ENCODE data around the gene FANCM.
"Not testable (repeated sequence)": the region's sequence is repeated elsewhere in the genome, so short reads cannot be mapped to it uniquely, and the experiment has no call there.

The FANCM gene

DNA sequence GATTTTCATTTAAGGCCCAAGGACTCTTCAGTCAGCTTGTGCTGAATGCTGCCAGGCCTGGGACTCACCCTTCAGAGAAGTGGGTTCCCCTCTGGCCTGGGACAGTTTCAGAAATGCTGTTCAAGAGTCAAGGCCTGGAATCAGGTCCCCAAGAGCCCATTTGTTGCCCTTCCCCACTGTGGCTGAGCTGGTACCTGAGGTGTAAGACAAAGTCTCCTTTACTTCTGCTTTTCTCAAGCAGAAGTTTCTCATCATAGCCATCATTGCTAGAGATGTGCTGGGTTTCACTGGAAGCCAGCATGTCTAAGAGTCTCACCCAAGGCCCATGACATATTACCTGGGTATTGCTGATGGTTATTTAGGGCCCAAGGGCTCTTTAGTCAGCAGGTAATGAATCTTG lies 8.9 kb downstream of the FANCM start:
- DNase-seq (ENCODE audit: low spot score) = no peak

DNA sequence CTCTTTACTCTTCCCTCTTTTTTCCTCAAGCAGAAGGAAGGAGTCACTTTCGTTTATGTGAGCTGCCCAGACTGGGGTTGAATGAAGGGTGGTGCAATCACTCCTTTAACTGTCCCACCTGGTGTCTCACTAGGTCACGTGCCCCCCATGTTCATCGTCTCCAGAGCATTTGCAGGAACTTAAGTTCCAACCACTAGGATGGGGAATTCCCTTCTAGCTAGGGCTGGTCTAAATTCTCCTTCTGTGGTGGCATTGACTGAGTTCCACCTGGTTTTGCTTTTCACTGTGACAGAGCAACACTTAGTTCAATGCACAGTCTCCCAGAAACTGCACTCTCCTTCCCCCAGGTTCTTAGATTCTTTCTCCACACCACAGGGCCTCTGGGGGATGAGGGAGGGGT lies 9.5 kb downstream of the FANCM start:
- DNase-seq (ENCODE audit: low spot score) = no peak

DNA sequence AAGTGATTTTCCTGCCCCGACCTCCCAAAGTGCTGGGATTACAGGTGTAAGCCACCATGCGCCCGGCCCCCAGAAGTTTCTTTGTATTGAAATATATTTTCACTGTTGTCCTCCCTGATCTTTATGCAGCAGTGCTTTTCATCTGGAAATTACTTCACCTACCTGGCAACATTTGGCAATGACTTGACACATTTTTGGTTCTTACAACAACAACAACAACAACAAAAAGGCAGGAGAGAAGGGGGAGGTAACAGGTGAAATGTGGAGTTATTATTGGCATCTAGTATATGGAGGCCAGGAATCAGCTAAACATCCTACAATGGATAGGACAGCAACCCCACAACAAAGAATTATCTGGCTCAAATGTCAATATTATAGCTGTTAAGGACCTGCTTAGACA lies 13.9 kb downstream of the FANCM start:
- no peak for DNase-seq (ENCODE audit: low spot score)

DNA sequence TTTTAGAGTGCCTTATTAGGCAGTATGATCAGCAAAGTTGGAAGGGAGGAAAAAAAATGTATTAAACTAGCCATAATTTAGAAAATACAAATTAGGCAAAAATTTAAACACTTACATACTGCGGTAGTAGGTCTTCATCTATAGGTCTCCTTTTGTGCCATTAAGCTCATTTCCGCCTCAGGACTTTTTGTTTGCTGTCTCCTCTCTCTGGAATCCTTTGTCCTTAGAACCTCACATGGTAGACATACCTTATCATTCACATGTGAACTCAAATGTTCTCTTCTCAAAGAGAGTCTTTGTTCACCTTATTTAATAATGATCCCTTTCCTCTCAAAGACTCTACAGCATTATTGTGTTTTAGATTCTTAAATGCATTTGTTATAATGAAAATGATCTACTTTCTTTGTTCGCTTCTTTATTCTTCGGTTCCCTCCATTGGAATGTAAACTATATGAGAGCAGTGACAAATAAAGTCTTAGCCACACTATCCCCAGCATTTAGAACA lies 14.7 kb downstream of the FANCM start:
- no peak for DNase-seq (ENCODE audit: low spot score)

DNA sequence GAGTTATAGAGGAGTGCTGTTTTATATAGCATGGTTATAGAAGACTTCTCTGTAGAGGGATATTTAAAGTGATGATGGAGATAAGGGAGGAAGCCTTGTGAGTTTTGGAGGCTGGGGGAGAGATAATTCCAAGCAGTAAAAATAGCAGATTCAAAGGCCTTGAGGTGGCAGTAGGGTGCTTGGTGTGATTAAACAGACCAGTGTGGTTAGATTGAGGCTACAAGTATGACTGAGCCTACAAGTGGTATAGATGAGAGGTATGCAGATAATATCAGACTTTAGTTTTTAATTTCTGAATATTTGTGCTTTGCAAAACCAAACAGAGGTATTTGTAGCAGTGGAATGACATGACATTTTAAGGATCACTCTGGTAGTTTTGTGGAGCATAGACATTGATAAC lies 20.3 kb downstream of the FANCM start:
- no peak for DNase-seq (ENCODE audit: low spot score)

DNA sequence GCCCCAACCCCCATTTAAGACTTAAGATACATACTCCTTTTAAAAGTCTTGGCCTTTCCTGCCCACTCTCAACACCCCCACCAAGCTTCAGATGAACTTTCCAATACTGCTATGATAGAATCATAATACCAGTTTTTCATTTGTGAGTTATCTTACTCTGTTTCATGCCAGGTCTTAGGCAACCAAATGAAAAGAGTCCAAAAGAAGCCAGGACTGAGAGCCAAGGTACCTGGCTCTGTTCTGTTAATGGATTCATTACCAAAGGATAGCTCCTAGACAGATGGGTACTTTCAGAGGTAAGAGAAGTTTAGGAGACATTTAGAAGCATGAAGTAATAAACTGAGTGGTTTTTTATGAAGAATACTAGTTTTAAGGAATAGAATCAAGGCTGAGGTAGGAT lies 34.2 kb downstream of the FANCM start:
- DNase-seq (ENCODE audit: low spot score) = no peak

DNA sequence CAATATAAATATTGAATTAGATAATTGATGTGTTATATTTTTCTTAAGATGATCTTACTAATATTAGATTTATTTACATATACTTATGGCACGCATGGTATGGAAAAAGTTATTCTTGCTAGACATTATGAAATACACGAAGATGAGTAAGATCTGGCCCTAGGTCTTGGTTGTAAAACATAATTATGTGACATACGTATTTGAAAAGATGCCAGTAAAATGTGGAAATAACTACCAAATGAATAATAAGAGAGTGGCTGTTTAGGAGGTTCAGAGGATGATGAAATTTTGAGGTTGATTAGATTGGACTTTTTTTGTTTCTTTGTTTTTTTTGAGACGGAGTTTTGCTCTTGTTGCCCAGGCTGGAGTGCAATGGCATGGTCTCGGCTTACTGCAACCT lies 41.3 kb downstream of the FANCM start:
- DNase-seq (ENCODE audit: low spot score) = no peak

DNA sequence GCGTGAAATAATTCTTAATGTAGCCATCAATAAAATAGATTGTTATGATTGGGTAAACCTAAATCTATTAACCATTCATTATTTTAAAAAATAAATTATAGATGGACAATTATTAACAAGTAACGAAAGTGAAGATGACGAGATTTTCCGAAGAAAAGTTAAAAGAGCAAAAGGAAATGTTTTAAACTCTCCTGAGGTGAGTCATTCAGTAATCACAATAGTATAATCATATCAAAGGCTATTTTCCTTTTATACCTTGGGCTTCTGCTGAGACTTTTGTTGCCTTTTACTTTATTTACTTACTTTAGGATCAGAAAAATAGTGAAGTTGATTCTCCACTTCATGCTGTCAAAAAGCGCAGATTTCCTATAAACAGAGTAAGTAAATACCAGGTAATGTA lies 45.6 kb downstream of the FANCM start:
- no peak for DNase-seq (ENCODE audit: low spot score)

DNA sequence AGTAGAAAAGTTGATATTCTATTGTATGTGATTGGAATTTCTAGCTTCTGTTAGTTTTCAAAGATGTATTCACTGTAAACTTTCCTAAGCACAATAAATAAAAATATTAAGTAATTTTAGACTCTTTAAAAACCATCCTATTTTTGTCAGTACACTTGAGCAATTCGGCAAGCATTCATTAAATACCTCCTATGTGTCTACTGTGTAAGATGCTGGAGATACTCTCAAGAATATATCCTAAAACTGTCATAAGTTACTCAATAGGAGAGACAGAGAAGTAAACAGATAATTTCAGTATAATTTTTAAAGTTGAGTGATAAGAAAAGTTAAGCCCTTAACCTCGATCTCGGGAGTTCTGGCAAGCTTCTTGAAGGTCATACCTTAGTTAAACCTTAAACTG lies 46.1 kb downstream of the FANCM start:
- no peak for DNase-seq (ENCODE audit: low spot score)

DNA sequence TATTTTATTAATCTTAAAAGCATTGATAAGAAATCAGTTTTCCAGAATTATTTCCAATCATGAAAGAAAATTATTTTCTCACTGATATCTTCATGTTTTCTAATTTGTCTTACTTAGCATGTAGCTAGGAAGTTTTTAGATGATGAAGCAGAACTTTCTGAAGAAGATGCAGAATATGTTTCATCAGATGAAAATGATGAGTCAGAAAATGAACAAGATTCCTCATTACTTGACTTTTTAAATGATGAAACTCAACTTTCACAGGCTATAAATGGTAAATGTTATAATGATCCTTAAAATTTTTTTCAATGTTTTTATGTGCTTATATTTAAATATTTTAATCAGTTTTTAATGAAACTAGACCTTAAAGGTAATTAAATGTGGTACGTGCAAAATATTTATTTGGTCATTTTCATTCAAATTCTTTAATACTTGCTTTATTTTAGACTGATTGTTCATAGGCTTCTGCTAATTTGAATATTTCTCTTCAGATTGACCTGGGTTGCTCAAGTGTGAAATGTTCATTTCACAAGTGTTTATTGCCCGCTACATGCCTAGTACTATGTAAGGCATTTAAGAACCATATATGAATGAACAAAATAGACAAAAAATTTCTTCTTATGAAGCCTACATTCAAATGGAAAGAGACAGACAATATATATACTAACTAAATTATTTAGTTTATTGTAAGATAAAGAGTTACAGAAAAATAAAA lies 49.5 kb downstream of the FANCM start:
- DNase-seq (ENCODE audit: low spot score) = no peak

DNA sequence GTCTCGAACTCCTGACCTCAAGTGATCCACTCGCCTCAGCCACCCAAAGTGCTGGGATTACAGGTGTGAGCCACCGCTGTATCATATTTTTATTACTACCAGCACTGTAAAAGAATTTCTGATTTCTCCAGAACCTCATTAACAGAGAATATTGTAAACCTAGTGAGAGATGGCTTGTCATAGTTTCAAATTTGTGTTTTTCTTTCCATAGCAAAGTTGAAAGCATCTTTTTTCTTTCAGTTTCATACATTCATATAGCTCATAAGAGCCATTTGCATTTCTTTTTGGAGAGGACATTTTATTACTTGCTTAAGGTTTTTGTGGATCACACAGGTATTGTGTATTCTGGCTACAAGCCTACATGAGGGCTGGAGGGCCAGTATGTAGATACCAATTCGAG lies 59.2 kb downstream of the FANCM start:
- no peak for DNase-seq (ENCODE audit: low spot score)

DNA sequence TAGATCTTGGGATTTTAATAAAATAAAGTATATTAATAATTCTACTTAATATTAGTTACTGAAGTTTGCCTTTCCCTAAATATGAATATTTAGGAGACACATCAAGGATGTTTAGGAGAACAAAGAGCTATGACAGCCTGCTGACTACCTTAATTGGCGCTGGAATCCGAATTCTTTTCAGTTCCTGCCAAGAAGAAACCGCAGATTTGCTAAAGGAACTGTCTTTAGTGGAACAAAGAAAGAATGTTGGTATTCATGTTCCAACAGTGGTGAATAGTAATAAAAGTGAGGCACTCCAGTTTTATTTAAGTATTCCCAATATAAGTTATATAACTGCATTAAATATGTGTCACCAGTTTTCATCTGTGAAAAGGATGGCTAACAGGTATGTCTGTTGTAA lies 62.8 kb downstream of the FANCM start:
- DNase-seq (ENCODE audit: low spot score) = no peak

DNA sequence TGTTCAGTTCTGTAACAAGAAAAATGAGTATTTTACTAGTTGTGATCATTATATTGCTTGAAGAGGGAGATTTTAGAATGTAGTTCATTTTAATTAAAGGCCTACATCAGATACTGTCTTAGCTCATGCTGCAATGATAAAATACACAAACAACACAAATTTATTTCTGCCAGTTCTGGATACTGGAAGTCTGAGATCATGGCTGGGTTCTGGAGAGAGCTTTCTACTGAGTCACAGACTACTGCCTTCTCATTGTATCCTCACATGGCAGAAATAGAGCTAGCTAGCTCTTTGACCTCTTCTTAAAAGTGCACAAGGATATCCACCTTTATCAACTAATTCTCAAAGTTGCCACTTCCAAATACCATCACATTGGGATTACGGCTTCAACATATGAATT lies 63.5 kb downstream of the FANCM start:
- DNase-seq (ENCODE audit: low spot score) = no peak

DNA sequence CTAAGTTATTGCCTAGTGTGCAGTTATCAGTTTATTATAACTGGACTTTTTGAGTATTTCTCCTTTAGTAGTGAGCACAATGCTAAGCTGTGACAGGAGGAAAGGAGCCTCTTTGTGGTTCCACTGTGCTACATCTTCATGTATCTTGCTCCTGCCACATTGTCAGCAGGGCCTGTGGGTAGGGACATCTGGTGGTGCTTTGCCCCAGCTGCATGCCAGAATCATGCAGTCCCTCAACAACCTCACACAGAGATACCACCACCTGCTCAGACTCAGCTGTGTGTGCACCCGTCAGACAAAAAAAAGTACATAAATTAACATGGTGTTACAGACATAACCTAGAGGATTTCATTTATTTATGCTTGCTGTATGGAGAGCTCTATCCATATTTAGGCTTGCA lies 66.2 kb downstream of the FANCM start:
- no peak for DNase-seq (ENCODE audit: low spot score)

DNA sequence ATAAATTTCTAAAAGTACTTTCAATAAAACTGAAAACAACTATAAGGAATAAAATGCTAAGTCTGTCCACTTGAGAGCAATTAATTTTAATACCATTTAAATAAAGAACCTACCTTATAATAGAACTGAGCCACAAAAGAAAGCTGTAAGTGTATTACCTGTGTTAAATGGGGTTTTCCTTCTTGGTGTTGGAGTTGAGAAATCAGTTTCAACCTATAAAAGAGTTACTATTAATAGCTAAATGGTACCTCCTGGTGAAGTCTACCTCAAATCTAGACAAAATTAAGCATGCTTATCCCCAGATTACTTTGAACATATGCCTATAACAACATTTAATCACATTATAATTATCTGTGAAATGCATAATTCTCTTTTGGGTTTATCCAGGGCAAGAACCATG lies 68.5 kb downstream of the FANCM start:
- no peak for DNase-seq (ENCODE audit: low spot score)

DNA sequence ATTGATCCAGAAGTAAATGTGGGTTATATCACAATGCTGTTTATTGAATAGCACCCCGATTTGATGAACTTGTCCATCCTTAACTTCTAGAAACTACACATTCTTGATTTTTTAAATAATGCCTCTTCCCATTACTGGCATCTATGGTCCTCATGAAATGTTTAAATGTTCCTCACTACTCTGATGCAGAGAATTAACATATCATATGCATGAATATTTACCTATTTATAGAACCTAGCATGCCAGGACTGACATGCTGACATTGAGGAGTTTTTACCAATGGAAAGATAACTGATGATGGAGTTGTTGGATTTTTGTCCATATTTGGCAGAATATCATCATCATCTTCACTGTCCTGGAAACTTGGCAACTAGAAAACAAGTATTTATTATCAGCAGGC lies 74.4 kb downstream of the FANCM start:
- DNase-seq (ENCODE audit: low spot score) = no peak

DNA sequence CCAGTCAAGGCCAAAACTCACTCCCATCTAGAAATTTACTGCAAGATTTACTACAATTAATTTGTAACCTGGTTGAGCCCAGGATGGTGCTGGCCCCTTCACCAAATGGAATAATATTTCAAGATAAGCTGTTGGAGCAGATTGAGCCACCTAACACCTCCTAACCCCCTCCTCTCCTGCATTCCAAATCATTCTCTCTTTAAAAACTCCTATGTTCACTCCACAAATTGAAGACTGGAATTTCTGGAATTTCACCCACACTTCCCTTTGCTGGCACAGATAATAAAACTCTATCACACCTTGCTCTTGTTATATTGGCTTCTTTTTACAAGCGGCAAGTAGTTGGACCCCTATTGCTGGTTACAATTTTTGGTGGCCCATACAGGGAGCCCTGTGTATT lies 75.6 kb downstream of the FANCM start:
- no peak for DNase-seq (ENCODE audit: low spot score)

DNA sequence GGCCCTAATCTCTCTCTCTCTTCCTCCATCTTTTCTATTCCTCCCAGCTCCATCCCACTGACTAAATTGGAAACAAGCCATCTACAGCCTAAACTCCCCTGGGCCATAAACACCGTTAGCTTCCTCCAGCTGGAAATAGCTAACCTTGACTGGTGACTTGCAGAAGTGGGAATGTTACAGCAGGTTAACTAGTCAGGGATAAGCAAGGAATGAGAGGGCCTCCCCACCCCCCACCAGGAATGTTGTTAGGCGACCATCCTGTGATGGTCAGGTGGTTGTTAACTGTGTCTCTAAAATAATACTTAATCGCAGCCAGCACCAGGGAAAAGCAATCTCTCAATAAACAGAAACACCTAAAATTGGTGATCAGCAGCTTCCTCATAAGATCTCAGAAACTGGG lies 76.5 kb downstream of the FANCM start:
- no peak for DNase-seq (ENCODE audit: low spot score)

DNA sequence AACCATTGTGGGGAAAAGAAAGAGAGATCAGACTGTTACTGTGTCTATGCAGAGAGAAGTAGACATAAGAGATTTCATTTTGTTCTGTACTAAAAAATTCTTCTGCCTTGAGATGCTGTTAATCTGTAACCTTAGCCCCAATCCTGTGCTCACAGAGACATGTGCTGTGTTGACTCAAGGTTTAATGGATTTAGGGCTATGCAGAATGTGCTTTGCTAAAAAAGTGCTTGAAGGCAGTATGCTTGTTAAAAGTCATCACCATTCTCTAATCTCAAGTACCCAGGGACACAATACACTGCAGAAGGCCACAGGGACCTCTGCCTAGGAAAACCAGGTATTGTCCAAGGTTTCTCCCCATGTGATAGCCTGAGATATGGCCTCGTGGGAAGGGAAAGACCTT lies 78.0 kb downstream of the FANCM start:
- not testable (repeated sequence) for DNase-seq (ENCODE audit: low spot score)

DNA sequence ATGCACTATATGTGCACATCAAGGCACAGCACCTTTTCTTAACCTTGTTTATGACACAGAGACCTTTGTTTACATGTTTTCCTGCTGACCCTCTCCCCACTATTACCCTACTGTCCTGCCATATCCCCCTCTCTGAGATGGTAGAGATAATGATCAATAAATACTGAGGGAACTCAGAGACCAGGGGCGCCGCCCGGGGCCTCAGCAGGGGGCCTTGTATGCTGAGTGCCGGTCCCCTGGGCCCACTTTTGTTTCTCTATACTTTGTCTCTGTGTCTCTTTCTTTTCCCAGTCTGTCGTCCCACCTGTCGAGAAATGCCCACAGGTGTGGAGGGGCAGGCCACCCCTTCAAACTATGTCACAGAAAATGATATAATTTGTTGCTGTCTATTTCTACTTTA lies 78.6 kb downstream of the FANCM start:
- DNase-seq (ENCODE audit: low spot score) = not testable (repeated sequence)

DNA sequence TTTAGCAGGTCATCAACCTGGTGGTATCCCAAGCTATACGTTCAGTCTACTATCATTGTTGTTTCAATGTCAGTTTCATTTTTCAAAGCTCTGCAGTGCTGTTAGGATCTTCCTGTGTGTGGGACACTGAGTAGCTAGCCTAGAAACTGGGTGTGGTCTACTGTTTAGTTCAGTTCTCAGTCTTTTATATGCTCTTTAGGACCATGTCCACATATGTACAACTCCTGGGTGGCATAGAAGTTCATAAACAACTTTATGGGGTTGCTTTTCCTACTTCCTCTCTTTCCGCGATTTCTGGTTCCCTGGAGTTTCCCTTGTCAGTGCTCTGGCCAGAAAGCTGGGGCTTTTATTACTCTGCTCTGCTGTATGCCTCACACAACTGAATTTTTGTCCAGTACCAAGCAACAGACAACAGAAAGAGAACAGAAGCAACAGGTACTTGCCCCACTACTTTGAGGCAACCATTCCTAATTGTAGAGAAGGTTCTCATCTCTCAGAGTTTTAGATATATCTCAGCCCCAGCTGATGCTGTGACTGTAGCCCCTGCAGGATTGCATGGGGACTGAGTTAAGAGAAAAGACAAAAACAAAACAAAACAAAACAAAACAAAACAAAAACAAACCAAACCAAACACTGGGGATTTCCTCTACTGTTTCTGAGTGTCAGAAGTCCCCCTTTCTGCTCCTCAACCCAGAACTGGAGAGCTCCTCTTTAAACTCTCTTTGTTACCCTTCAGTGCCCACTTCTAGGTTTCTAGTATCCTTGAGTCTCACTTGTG lies 86.9 kb downstream of the FANCM start:
- DNase-seq (ENCODE audit: low spot score) = no peak

DNA sequence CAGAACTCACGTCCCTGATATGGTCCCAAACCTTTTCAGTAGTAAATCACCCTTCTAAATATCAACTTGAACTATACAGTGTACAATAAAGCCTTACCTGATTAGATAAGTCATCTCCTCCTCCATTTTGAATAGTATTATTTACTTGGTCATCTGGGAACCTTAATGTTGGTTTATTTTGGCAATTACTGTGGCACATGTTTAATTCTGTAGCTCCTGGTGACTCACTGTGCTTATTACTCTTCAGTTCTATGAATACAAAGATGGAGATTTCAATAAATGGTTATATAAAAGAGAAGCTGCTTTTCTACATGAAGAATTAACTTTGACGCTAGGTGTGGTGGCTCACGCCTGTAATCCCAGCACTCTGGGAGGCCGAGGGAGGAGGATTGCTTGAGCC lies 91.8 kb downstream of the FANCM start:
- no peak for DNase-seq (ENCODE audit: low spot score)

DNA sequence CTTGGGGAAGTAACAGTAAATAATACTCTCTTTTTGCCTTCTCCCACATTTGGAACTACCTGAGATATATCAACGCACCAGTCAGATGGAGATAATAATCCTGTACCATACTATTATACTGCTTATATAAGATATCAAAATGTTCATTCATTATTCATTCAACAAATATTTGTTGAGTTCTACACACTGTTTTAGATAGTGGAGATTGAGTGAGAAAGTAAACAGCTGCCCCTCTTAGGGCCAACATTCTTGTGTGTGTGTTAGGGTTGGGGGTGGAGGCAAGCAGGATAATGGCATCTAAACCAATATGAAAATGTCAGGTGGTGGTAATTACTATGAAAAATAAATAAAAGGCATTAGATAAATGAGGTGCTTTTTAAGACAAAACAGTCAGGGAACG lies 103.3 kb downstream of the FANCM start:
- no peak for DNase-seq (ENCODE audit: low spot score)

DNA sequence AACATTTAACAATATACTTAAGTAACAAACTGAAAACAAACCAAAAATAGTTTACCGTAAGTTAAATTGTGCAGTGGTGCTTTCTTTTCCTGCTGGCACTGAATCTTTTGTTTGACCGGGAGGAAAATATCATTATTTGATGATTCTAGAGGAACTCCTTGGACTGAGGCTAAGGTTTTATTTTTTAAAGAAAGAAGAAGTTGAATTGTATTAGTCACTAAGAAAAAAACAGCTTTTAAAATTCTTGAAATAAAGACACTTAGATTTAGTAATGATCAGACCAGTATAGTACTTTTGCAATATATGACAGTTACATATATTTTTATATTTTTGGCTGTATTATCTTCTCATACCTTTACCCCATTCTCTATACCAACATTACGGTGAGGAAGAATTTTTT lies 107.0 kb downstream of the FANCM start:
- DNase-seq (ENCODE audit: low spot score) = no peak

Data from left forelimb (tissue), 1 donor.